Measurements from ENCODE around the gene AVPR1A.
A peak's percentile ranks its signal among the peaks of the same experiment; 100 is the strongest.
"Not testable (repeated sequence)": the region's sequence is repeated elsewhere in the genome, so short reads cannot be mapped to it uniquely, and the experiment has no call there.

Gene AVPR1A

GRCh38 chr12:63167741-63168140, 16.7 kb upstream of the AVPR1A start:
- H2AK5ac ChIP-seq (ENCODE audit: low read length, severe bottlenecking); H2BK15ac ChIP-seq (ENCODE audit: low read depth, poor library complexity, severe bottlenecking); H3K4me1 ChIP-seq (ENCODE audit: control insufficient read depth, insufficient read depth, low read depth, low read length); H3K9me3 ChIP-seq (ENCODE audit: control insufficient read depth, low read length); H3K4ac ChIP-seq (ENCODE audit: low read depth in 1 of 2, low read length in 2 of 2); H3K27ac ChIP-seq (ENCODE audit: low read length, poor library complexity, severe bottlenecking); H2BK12ac ChIP-seq (ENCODE audit: low read length in 2 of 2); H2BK5ac ChIP-seq (ENCODE audit: low read depth, low read length, poor library complexity, severe bottlenecking); H3K27me3 ChIP-seq (ENCODE audit: control insufficient read depth in 1 of 2, insufficient read depth in 1 of 2, low read length in 2 of 2); H3K18ac ChIP-seq (ENCODE audit: low read depth in 1 of 2, low read length in 2 of 2); H3K79me1 ChIP-seq (replicated peaks; ENCODE audit: low read length, poor library complexity, severe bottlenecking); DNase-seq; H3K23ac ChIP-seq (ENCODE audit: low read length in 2 of 2); H2BK120ac ChIP-seq (ENCODE audit: low read depth, low read length); H3K4me3 ChIP-seq (ENCODE audit: insufficient read depth in 1 of 2, low read depth in 1 of 2, low read length in 2 of 2); H3K4me2 ChIP-seq (ENCODE audit: low read length, poor library complexity, severe bottlenecking); H2AFZ ChIP-seq (ENCODE audit: low read depth, low read length); H3K36me3 ChIP-seq (ENCODE audit: control insufficient read depth in 1 of 2, insufficient read depth in 2 of 2, low read depth in 1 of 2, low read length in 2 of 2); H3K9ac ChIP-seq (ENCODE audit: low read length); H4K8ac ChIP-seq (ENCODE audit: low read length); H3K14ac ChIP-seq (ENCODE audit: low read length in 2 of 2); H4K91ac ChIP-seq (ENCODE audit: low read length): not testable (repeated sequence)
- WGBS = 68% methylated on average over 6 of the region's 6 CpGs

GRCh38 chr12:63164911-63165310, 13.9 kb upstream of the AVPR1A start:
- no peak overlapping the region for H3K27ac ChIP-seq (ENCODE audit: low read length, poor library complexity, severe bottlenecking)
- H3K4me1 ChIP-seq (ENCODE audit: control insufficient read depth, insufficient read depth, low read depth, low read length) = no peaks in the 10 kb centered on the region
- H3K18ac ChIP-seq (ENCODE audit: low read depth in 1 of 2, low read length in 2 of 2) = no peak overlapping the region
- H3K4me3 ChIP-seq (ENCODE audit: insufficient read depth in 1 of 2, low read depth in 1 of 2, low read length in 2 of 2) = no peak overlapping the region
- no peak overlapping the region for H3K4me2 ChIP-seq (ENCODE audit: low read length, poor library complexity, severe bottlenecking)
- no peak overlapping the region for H3K9ac ChIP-seq (ENCODE audit: low read length)
- H3K79me1 ChIP-seq (replicated peaks; ENCODE audit: low read length, poor library complexity, severe bottlenecking) = no peaks in the 10 kb centered on the region
- H3K27me3 ChIP-seq (ENCODE audit: control insufficient read depth in 1 of 2, insufficient read depth in 1 of 2, low read length in 2 of 2) = no peaks in the 10 kb centered on the region
- no peak overlapping the region for H3K4ac ChIP-seq (ENCODE audit: low read depth in 1 of 2, low read length in 2 of 2)
- H4K8ac ChIP-seq (ENCODE audit: low read length) = no peak overlapping the region
- H3K9me3 ChIP-seq (ENCODE audit: control insufficient read depth, low read length) = no peaks in the 10 kb centered on the region
- no peak overlapping the region for H2BK5ac ChIP-seq (ENCODE audit: low read depth, low read length, poor library complexity, severe bottlenecking)
- no peak overlapping the region for H3K23ac ChIP-seq (ENCODE audit: low read length in 2 of 2)
- no peak overlapping the region for H2BK120ac ChIP-seq (ENCODE audit: low read depth, low read length)
- H3K36me3 ChIP-seq (ENCODE audit: control insufficient read depth in 1 of 2, insufficient read depth in 2 of 2, low read depth in 1 of 2, low read length in 2 of 2) = no peaks in the 10 kb centered on the region
- no peak for DNase-seq
- H2BK15ac ChIP-seq (ENCODE audit: low read depth, poor library complexity, severe bottlenecking) = no peak overlapping the region
- WGBS = 94% methylated on average over 2 of the region's 2 CpGs
- no peak overlapping the region for H2AK5ac ChIP-seq (ENCODE audit: low read length, severe bottlenecking)
- no peak overlapping the region for H2BK12ac ChIP-seq (ENCODE audit: low read length in 2 of 2)
- H3K14ac ChIP-seq (ENCODE audit: low read length in 2 of 2) = no peak overlapping the region
- H4K91ac ChIP-seq (ENCODE audit: low read length) = no peak overlapping the region
- no peak overlapping the region for H2AFZ ChIP-seq (ENCODE audit: low read depth, low read length)

GRCh38 chr12:63163541-63163940, 12.5 kb upstream of the AVPR1A start:
- 92% methylated on average over 1 of the region's 1 CpG for WGBS
- Histone ChIP-seq H3K23ac (ENCODE audit: low read length in 2 of 2) (no peak overlapping the region), H3K4me3 (ENCODE audit: insufficient read depth in 1 of 2, low read depth in 1 of 2, low read length in 2 of 2) (no peak overlapping the region), H3K27me3 (ENCODE audit: control insufficient read depth in 1 of 2, insufficient read depth in 1 of 2, low read length in 2 of 2) (no peaks in the 10 kb centered on the region), H4K91ac (ENCODE audit: low read length) (no peak overlapping the region), H2BK120ac (ENCODE audit: low read depth, low read length) (no peak overlapping the region), H3K27ac (ENCODE audit: low read length, poor library complexity, severe bottlenecking) (no peak overlapping the region), H3K4me2 (ENCODE audit: low read length, poor library complexity, severe bottlenecking) (no peak overlapping the region), H3K18ac (ENCODE audit: low read depth in 1 of 2, low read length in 2 of 2) (no peak overlapping the region), H3K4me1 (ENCODE audit: control insufficient read depth, insufficient read depth, low read depth, low read length) (no peaks in the 10 kb centered on the region), H3K79me1 (replicated peaks; ENCODE audit: low read length, poor library complexity, severe bottlenecking) (no peaks in the 10 kb centered on the region), H3K36me3 (ENCODE audit: control insufficient read depth in 1 of 2, insufficient read depth in 2 of 2, low read depth in 1 of 2, low read length in 2 of 2) (no peaks in the 10 kb centered on the region), H2AK5ac (ENCODE audit: low read length, severe bottlenecking) (no peak overlapping the region), H2BK5ac (ENCODE audit: low read depth, low read length, poor library complexity, severe bottlenecking) (no peak overlapping the region), H3K4ac (ENCODE audit: low read depth in 1 of 2, low read length in 2 of 2) (no peak overlapping the region), H4K8ac (ENCODE audit: low read length) (no peak overlapping the region), H2BK12ac (ENCODE audit: low read length in 2 of 2) (no peak overlapping the region), H3K9me3 (ENCODE audit: control insufficient read depth, low read length) (no peaks in the 10 kb centered on the region), H3K14ac (ENCODE audit: low read length in 2 of 2) (no peak overlapping the region), H2AFZ (ENCODE audit: low read depth, low read length) (no peak overlapping the region), H2BK15ac (ENCODE audit: low read depth, poor library complexity, severe bottlenecking) (no peak overlapping the region), H3K9ac (ENCODE audit: low read length) (no peak overlapping the region)
- peak; percentile 3 for DNase-seq

- no peak overlapping the region for H3K14ac ChIP-seq (ENCODE audit: low read length in 2 of 2)
- 81% methylated on average over 2 of the region's 2 CpGs for WGBS
Observed at GRCh38 chr12:63155375-63155774, 4.4 kb upstream of the AVPR1A start.

More at GRCh38 chr12:63155375-63155774, 4.4 kb upstream of the AVPR1A start:
- no peak overlapping the region for H2AFZ ChIP-seq (ENCODE audit: low read depth, low read length)
- no peak overlapping the region for H2BK5ac ChIP-seq (ENCODE audit: low read depth, low read length, poor library complexity, severe bottlenecking)
- no peak overlapping the region for H3K18ac ChIP-seq (ENCODE audit: low read depth in 1 of 2, low read length in 2 of 2)
- H3K36me3 ChIP-seq (ENCODE audit: control insufficient read depth in 1 of 2, insufficient read depth in 2 of 2, low read depth in 1 of 2, low read length in 2 of 2) = peaks cover 0 to under 1% of the 10 kb centered on the region in 2 experiments
- H3K27ac ChIP-seq (ENCODE audit: low read length, poor library complexity, severe bottlenecking) = no peak overlapping the region
- no peak overlapping the region for H4K91ac ChIP-seq (ENCODE audit: low read length)
- H3K4me3 ChIP-seq (ENCODE audit: insufficient read depth in 1 of 2, low read depth in 1 of 2, low read length in 2 of 2) = no peak overlapping the region
- no peak for DNase-seq
- no peak overlapping the region for H2AK5ac ChIP-seq (ENCODE audit: low read length, severe bottlenecking)
- no peaks in the 10 kb centered on the region for H3K9me3 ChIP-seq (ENCODE audit: control insufficient read depth, low read length)
- peaks cover 15 to 43% of the 10 kb centered on the region in 2 experiments for H3K27me3 ChIP-seq (ENCODE audit: control insufficient read depth in 1 of 2, insufficient read depth in 1 of 2, low read length in 2 of 2)
- no peak overlapping the region for H3K9ac ChIP-seq (ENCODE audit: low read length)
- H3K79me1 ChIP-seq (replicated peaks; ENCODE audit: low read length, poor library complexity, severe bottlenecking) = no peaks in the 10 kb centered on the region
- H4K8ac ChIP-seq (ENCODE audit: low read length) = no peak overlapping the region
- peaks cover 15% of the 10 kb centered on the region for H3K4me1 ChIP-seq (ENCODE audit: control insufficient read depth, insufficient read depth, low read depth, low read length)
- H2BK15ac ChIP-seq (ENCODE audit: low read depth, poor library complexity, severe bottlenecking) = no peak overlapping the region
- no peak overlapping the region for H3K23ac ChIP-seq (ENCODE audit: low read length in 2 of 2)
- no peak overlapping the region for H3K4ac ChIP-seq (ENCODE audit: low read depth in 1 of 2, low read length in 2 of 2)
- H2BK12ac ChIP-seq (ENCODE audit: low read length in 2 of 2) = no peak overlapping the region
- no peak overlapping the region for H2BK120ac ChIP-seq (ENCODE audit: low read depth, low read length)
- H3K4me2 ChIP-seq (ENCODE audit: low read length, poor library complexity, severe bottlenecking) = no peak overlapping the region

Measured in mesenchymal stem cell (in vitro differentiated cells and primary cell).